DMS53 treated with DMSO at 0.1 percent for 48 hours (cell line): Measurements from ENCODE around the gene CLK2.

ENCODE experiments used
- DNase-seq: peaks from one replicate; lab custom pipeline; 2025; ENCODE audit not compliant: unreplicated experiment; lab: John Stamatoyannopoulos, UW

Gene CLK2

GRCh38 chr1:155273343-155274245, at the start of gene CLK2:
Gene CLK2, minus strand, starts transcription at chr1:155273504. Its CDS starts 2,527 bp downstream, at chr1:155270977.
- peak; percentile 93 for DNase-seq

- DNase-seq = no peak
Measured at GRCh38 chr1:155322571-155322952, 49.3 kb upstream of the CLK2 start.

GRCh38 chr1:155321639-155322503, 48.6 kb upstream of the CLK2 start:
- DNase-seq = no peak

DNA sequence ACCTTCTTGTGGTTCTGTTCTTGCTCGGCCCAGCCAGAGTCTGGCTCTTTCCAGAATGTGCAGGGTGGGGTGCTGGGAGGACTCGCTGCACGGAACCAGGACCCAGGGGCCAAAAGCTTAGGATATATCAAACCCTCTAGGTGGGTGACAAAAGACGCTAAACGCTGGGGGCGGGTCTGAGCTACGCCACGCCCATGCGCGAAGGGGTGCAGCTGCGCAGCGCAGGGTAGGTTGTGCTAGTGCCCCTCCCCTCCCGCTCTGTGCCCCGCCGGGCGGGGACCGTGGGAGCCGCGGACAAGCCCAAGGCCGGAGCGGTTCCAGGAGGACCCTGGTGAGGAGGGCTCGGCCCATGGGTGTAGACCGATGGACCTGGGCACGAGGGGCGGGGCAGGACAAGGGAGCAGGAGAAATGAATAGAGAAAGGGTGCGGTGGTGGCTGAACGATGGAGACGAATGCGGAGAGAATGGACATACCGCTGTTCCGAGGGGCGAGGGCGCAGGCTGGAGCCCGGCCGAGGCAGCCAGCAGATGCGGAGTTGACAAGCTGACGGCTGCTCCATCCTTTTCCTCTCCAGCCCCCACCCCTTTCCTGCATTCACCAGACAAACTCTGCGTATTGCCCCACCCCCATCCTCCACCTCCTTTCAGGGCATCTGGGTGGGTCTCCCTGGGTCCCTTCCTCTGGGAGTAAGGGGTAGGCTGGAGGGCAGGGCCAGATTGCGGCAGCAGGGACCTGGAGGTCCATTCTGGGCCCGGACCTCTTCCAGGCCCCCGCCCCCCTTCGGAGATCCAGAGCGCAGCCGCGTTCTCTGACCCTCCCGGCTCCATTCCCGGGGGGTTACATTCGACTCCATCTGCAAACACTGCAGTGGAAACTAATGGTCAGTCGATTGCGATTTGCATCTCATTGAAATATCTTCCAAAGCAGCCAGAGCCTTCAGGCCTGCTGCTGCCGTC, 47.6 kb upstream of the CLK2 start, which contains the start of gene RUSC1:
Gene RUSC1 (plus strand): TSS at position 234 of the 957 bp plus-strand sequence. CDS start 880 bp downstream, outside the sequence.
- DNase-seq = no peak

- no peak for DNase-seq
Measured at GRCh38 chr1:155320252-155320651, 46.9 kb upstream of the CLK2 start.

DNA sequence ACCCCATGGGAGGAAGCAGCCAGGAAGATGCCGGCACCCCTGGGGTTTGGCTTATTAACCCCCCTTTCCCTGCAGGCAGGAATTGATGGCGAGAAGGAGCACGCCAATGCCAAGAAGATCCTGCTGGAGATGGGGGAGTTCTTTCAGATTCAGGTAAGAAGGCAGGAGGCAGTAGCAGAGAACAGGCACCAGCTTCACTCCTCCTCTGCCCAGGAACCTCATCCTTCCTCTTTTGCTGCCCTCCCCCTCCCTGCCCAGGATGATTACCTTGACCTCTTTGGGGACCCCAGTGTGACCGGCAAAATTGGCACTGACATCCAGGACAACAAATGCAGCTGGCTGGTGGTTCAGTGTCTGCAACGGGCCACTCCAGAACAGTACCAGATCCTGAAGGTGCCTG, 46.2 kb upstream of the CLK2 start:
- DNase-seq = no peak

GRCh38 chr1:155318082-155318481, 44.8 kb upstream of the CLK2 start:
- DNase-seq = no peak

GRCh38 chr1:155316922-155317321, 43.6 kb upstream of the CLK2 start:
- no peak for DNase-seq

- DNase-seq = no peak
Measured at GRCh38 chr1:155313261-155313660, 40.0 kb upstream of the CLK2 start.

- no peak for DNase-seq
Measured at GRCh38 chr1:155309423-155310021, 36.2 kb upstream of the CLK2 start.

GRCh38 chr1:155308493-155309422, 35.5 kb upstream of the CLK2 start, which contains the start of gene FDPS:
Gene FDPS, plus strand, starts transcription at chr1:155308866. Its CDS starts 924 bp downstream, at chr1:155309790.
- DNase-seq = peak; percentile 99

GRCh38 chr1:155307247-155307740, 34.0 kb upstream of the CLK2 start:
- no peak for DNase-seq

DNA sequence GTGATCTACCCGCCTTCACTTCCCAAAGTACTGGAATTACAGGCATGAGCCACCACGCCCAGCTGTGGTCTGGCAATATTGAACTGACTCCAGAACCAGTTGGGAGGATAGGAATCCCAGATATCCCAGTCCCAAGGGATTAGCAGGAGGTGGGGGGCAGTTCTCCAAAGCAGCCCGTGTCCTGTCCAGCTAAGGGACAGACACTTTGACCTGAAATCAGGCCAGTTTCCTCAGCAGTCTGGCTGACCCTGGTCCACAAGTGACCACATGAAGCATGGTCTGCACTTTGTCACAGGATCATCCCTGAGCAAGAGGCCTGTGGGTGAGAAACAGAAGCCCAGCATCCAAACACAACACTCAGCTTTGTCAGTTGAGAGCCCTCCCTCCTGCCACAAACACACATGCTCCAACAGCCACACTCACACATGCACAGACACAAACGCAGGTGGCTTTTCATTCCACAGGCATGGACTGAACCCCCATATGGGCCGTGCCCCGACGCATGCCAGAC, 32.6 kb upstream of the CLK2 start:
- DNase-seq = no peak

GRCh38 chr1:155304558-155305063, 31.3 kb upstream of the CLK2 start:
- DNase-seq = peak; percentile 29

DNA sequence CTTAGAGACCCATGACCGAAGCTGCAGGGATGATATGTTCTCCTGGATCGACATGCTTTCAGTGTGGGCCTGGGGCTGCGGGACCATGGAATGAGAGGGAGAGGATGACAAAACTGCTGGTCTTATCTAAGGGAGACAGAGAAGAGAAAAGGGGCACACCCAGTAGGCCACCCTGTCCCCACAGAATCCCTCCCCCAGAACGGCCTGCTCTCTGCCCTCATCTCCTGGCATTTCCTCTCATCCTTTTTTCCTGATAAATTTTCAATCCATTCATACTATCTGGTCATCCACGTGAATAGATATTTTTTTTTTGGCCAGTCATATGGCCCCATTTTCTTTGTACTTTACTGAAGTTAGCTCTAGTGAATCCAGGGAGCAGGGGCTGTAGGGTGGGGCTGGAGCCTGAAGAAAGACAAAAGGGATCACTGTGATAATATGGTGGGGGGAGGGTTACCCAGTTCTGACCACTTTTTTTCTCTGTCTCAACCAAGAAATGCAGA, 28.1 kb upstream of the CLK2 start, which contains the start of gene PKLR:
Gene PKLR (minus strand): TSS at position 97 of the 500 bp plus-strand sequence. CDS start 43 bp downstream, at position 54.
- DNase-seq = no peak

DNA sequence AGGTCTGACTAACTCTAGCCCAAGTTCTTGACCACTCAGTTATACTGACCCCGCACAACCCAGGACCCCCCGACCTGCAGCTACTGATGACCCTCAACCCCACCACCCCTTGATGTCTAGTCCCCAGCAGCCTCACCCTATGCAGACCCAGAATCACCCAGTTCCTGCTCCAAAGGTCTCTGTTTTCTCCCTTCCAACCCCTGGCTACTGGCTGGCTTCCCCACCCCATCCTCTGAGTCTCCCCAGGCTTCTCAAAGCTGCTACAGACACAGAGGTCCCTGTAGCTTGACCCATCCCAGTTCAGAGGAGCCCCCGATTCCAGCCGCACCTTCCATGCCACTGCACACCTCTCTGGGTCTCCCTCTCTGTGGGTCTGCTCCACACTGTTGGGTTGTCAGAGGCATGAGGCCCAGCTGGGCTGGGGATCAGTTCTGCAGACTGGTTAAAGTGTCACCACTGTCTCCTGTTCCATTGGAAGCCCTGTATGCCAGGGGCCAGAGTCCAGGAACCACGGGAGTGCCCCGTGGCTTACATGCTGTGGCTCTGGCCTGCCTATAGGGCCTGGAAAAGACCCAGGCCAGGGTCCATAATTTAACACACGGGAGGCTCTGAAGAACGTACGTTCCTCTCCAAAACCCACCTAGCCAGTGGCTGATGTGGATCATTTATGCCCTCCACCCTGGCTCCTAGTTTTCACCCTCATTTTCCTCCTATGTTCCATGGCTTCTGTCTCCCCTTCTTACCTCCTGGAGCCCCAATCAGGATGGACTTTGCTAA, 27.4 kb upstream of the CLK2 start:
- no peak for DNase-seq

DNA sequence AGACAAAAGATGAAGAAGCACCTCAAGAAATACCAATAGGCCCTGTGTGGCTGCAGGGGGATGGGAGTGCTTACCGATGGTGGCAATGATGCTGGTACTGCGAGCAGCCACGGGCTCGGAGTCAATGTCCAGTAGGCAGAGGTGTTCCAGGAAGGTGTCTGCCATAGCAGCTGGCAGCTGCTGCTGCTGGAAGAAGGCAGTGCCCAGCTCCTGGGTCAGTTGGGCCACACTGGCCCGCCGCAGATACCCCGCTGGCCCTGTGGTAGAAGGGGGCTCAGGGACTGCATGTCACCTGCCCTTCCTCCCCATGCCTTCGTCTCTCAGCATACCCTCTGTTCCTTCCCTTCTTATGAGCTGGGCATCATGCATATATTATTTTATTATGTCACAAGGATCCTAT, 26.7 kb upstream of the CLK2 start:
- no peak for DNase-seq
